ENCODE data around the gene CUTA.

DNA sequence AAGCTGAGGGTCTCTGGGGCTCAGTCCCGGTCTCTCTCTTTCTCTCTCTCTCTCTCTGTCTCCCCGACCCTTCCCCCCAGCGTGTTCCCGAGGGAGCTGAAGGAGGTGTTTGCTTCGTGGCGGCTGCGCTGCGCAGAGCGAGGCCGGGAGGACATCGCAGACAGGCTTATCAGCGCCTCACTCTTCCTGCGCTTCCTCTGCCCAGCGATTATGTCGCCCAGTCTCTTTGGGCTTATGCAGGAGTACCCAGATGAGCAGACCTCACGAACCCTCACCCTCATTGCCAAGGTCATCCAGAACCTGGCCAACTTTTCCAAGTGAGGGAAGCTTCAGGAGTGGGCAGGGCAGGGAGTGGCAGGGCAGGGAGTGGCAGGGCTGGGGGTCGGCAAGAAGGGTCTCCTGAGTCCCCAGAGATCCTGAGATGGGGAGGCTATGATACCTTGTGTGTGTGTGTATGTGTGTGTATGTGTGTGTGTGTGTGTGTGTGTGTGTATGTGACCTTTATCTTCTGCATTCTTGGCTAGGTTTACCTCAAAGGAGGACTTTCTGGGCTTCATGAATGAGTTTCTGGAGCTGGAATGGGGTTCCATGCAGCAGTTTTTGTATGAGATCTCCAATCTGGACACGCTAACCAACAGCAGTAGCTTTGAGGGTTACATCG lies 22.9 kb upstream of the CUTA start:
- TF ChIP-seq, protein P1, sequence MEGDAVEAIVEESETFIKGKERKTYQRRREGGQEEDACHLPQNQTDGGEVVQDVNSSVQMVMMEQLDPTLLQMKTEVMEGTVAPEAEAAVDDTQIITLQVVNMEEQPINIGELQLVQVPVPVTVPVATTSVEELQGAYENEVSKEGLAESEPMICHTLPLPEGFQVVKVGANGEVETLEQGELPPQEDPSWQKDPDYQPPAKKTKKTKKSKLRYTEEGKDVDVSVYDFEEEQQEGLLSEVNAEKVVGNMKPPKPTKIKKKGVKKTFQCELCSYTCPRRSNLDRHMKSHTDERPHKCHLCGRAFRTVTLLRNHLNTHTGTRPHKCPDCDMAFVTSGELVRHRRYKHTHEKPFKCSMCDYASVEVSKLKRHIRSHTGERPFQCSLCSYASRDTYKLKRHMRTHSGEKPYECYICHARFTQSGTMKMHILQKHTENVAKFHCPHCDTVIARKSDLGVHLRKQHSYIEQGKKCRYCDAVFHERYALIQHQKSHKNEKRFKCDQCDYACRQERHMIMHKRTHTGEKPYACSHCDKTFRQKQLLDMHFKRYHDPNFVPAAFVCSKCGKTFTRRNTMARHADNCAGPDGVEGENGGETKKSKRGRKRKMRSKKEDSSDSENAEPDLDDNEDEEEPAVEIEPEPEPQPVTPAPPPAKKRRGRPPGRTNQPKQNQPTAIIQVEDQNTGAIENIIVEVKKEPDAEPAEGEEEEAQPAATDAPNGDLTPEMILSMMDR (IDR thresholded peaks at IDR 0.05) = no peak
- no peak for TF ChIP-seq POLR2A (IDR thresholded peaks at IDR 0.05)

Data from testis (tissue), 2 donors.